Effector memory CD4-positive, alpha-beta T cell (primary cell): Measurements from ENCODE around the gene RAD50.
A peak's percentile ranks its signal among the peaks of the same experiment; 100 is the strongest.
"Not testable (repeated sequence)": the region's sequence is repeated elsewhere in the genome, so short reads cannot be mapped to it uniquely, and the experiment has no call there.

Experiments used
- DNase-seq, 3 donors: peaks; one replicate each; pipeline ENCODE4 v3.0.0-alpha.2; 2020
- H3K27ac ChIP-seq: 2 replicates; pipeline ENCODE4 v1.7.0; 2013; ENCODE audit warnings: mild to moderate bottlenecking, low read length, moderate library complexity; ENCODE audit not compliant: insufficient read depth, poor library complexity, severe bottlenecking
- H3K27me3 ChIP-seq: replicated peaks from 2 replicates; pipeline ENCODE4 v1.7.0; 2013; ENCODE audit warnings: mild to moderate bottlenecking, low read length; ENCODE audit not compliant: insufficient read depth, control insufficient read depth, poor library complexity, severe bottlenecking
- H3K36me3 ChIP-seq: 2 replicates; pipeline ENCODE4 v1.7.0; 2013; ENCODE audit warnings: mild to moderate bottlenecking, low read length, moderate library complexity; ENCODE audit not compliant: control insufficient read depth, insufficient read depth
- H3K4me1 ChIP-seq: 2 replicates; pipeline ENCODE4 v1.7.0; 2013; ENCODE audit warnings: low read length, mild to moderate bottlenecking; ENCODE audit not compliant: control insufficient read depth, insufficient read depth, poor library complexity, severe bottlenecking
- H3K4me3 ChIP-seq: 2 replicates; pipeline ENCODE4 v1.7.0; 2013; ENCODE audit warnings: low read length, low read depth, mild to moderate bottlenecking; ENCODE audit not compliant: insufficient read depth, poor library complexity, severe bottlenecking
- H3K9me3 ChIP-seq: 2 replicates; pipeline ENCODE4 v1.7.0; 2013; ENCODE audit warnings: mild to moderate bottlenecking, low read length, moderate library complexity; ENCODE audit not compliant: control insufficient read depth

The RAD50 gene

DNA sequence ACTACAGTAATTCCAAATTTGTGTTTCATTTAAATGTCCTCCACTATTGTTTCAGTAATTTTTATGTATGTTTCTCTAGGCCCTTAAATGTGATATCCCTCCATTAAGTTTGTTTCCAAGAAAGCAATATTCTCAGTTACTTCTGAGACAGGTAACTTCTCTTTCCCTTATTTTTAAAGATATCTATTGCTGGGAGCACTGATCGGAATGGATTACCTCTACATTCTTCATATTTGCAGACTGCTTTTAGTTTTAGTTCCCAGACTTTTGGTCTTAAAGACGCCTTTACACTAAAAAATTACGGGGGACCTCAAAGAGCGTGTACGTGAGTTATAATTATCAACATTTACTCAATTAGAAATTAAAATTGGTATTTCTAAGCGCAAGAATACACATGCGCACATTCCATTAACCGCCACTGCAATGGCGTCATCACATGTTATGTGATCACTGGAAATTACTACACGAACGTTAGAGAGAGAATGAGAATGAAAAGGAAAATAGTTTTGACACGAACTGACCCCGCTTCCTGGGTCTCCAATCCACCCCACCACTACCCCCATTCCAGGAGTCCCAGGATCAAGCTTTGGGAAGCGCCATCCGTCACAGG is 519 bp upstream of the RAD50 start:
- Histone ChIP-seq H3K4me3 (peak overlapping the region; percentile 58), H3K27me3 (no peaks in the 10 kb centered on the region), H3K36me3 (peaks cover 5% of the 10 kb centered on the region), H3K9me3 (no peaks in the 10 kb centered on the region), H3K27ac (peak overlapping the region; percentile 65), H3K4me1 (peaks cover 16% of the 10 kb centered on the region)
- DNase-seq = peak in 1 of 3 donors; percentile 11

DNA sequence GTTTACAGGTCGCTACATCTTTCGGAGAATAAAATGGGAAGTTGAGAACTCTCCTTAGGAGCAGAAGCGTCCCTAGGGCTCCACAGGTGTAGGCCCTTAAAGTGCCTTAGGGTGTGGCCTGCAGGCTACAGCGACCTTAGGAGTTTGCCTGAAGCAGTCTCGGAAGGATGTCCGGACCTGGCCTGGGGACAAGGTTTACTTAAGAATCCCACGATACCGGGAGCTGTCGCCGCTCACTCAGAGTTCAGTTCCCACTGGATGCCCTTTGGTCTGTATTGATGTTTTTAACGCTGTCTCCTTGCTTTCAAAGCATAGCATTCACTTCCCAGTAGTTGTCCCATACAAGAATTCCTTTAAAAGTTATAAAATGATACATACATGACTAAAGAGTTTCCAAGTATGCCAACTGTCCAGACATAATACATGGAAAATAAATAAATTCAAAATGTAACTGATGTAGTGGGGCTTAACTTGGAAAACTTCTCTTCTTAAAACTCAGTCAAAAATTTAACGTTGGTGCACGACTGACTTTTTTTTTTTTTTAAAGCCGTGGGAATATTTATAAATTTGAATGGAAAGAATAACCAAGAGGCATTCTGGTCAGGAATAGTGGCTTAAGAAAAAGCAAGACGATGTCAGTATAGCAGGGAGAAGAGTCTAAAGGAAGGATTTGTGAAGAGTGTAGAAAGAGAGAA is 848 bp downstream of the RAD50 start:
- DNase-seq = peak in 2 of 3 donors; percentile 4 to 12
- H3K36me3 ChIP-seq = peaks cover 5% of the 10 kb centered on the region
- H3K4me3 ChIP-seq = peak overlapping the region; percentile 58

DNA sequence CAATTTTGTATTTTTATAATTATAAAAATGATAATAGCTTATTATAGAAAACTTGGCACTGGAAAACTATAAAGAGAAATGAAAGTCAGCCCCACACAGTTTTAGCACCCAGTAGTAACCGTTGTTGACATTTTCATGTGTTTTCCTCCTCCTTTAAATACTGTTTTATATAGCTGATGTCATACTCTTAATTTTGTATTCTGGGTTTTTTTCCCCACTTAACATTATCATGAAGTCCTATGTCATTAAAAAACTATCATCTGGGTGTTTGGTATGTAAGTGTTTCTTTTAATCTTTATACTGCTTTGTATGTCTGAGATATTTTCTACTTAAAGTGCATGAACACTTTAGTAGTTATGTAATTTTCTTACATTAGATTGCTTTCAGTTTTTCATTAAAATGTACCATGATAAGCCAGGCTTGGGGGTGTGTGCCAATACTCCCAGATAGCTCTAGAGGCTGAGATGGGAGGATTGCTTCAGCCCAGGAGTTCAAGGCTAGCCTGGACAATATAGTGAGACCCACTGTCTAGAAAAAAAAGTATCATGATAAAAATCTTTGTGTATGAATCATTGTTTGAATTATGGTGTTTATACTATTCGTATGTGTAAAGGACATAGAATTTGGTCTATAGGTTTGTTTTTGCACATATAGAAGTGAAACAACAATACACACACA is 2.7 kb downstream of the RAD50 start:
- no peak for DNase-seq
- Histone ChIP-seq H3K4me1 (peaks cover 16% of the 10 kb centered on the region), H3K27me3 (no peaks in the 10 kb centered on the region), H3K9me3 (no peaks in the 10 kb centered on the region), H3K4me3 (no peak overlapping the region), H3K36me3 (peaks cover 16% of the 10 kb centered on the region), H3K27ac (no peak overlapping the region)

More for the DNA sequence above, 848 bp downstream of the RAD50 start:
- H3K9me3 ChIP-seq = no peaks in the 10 kb centered on the region
- peaks cover 16% of the 10 kb centered on the region for H3K4me1 ChIP-seq
- H3K27ac ChIP-seq = peak overlapping the region; percentile 65
- H3K27me3 ChIP-seq = no peaks in the 10 kb centered on the region

- Histone ChIP-seq H3K4me1 (peaks cover 13% of the 10 kb centered on the region), H3K36me3 (peaks cover 22% of the 10 kb centered on the region), H3K27me3 (no peaks in the 10 kb centered on the region), H3K4me3 (no peak overlapping the region), H3K27ac (no peak overlapping the region), H3K9me3 (no peaks in the 10 kb centered on the region)
- no peak for DNase-seq
Observed at GRCh38 chr5:132561601-132562000, 4.8 kb downstream of the RAD50 start.

GRCh38 chr5:132564555-132564954 is 7.8 kb downstream of the RAD50 start:
- H3K27me3 ChIP-seq, DNase-seq, H3K27ac ChIP-seq, H3K9me3 ChIP-seq, H3K4me3 ChIP-seq, H3K4me1 ChIP-seq: not testable (repeated sequence)
- H3K36me3 ChIP-seq = peaks cover 22% of the 10 kb centered on the region

GRCh38 chr5:132566657-132567056 is 9.9 kb downstream of the RAD50 start:
- no peak overlapping the region for H3K27ac ChIP-seq
- no peaks in the 10 kb centered on the region for H3K4me1 ChIP-seq
- no peak overlapping the region for H3K4me3 ChIP-seq
- no peaks in the 10 kb centered on the region for H3K9me3 ChIP-seq
- H3K36me3 ChIP-seq = peaks cover 16% of the 10 kb centered on the region
- no peaks in the 10 kb centered on the region for H3K27me3 ChIP-seq
- DNase-seq = no peak

GRCh38 chr5:132576123-132576522 is 19.3 kb downstream of the RAD50 start:
- H3K36me3 ChIP-seq = peaks cover 19% of the 10 kb centered on the region
- DNase-seq = no peak
- H3K4me1 ChIP-seq = no peaks in the 10 kb centered on the region
- no peaks in the 10 kb centered on the region for H3K27me3 ChIP-seq
- H3K9me3 ChIP-seq = no peaks in the 10 kb centered on the region
- no peak overlapping the region for H3K27ac ChIP-seq
- H3K4me3 ChIP-seq = no peak overlapping the region

- not testable (repeated sequence) for H3K27me3 ChIP-seq, DNase-seq, H3K9me3 ChIP-seq, H3K27ac ChIP-seq, H3K4me3 ChIP-seq, H3K4me1 ChIP-seq
- peaks cover 22% of the 10 kb centered on the region for H3K36me3 ChIP-seq
Observed at GRCh38 chr5:132584560-132584959, 27.8 kb downstream of the RAD50 start.

- no peak overlapping the region for H3K27ac ChIP-seq
- DNase-seq = no peak
- H3K4me1 ChIP-seq = no peaks in the 10 kb centered on the region
- H3K36me3 ChIP-seq = peaks cover 24% of the 10 kb centered on the region
- H3K9me3 ChIP-seq = no peaks in the 10 kb centered on the region
- no peak overlapping the region for H3K4me3 ChIP-seq
- no peaks in the 10 kb centered on the region for H3K27me3 ChIP-seq
Observed at GRCh38 chr5:132586063-132586462, 29.3 kb downstream of the RAD50 start.

- Histone ChIP-seq H3K27me3 (no peaks in the 10 kb centered on the region), H3K27ac (no peak overlapping the region), H3K9me3 (no peaks in the 10 kb centered on the region), H3K36me3 (peaks cover 31% of the 10 kb centered on the region), H3K4me1 (no peaks in the 10 kb centered on the region), H3K4me3 (no peak overlapping the region)
- no peak for DNase-seq
Observed at GRCh38 chr5:132589467-132589866, 32.7 kb downstream of the RAD50 start.
